HepG2 (cell line): ENCODE measurements around the gene CACNA2D3. TPM values are rescaled to one million over a fixed set of nuclear protein-coding genes. Genes with fewer than 3 reads are reported as not detected.

Experiments
- HOXA3 ChIP-seq: sonication (generic); formaldehyde crosslinking; IDR thresholded peaks from 2 replicates; pipeline ENCODE4 v1.5.0; 2020; ENCODE audit warnings: missing genetic modification reagents
- PRDM4 ChIP-seq: sonication (generic); formaldehyde crosslinking; IDR thresholded peaks from 2 replicates; pipeline ENCODE4 v1.9.0; 2021; ENCODE audit warnings: missing genetic modification reagents, borderline replicate concordance
- ZNF512 ChIP-seq: sonication (generic); formaldehyde crosslinking; IDR thresholded peaks from 2 replicates; pipeline ENCODE4 v1.4.0; 2020; ENCODE audit warnings: mild to moderate bottlenecking, missing genetic modification reagents
- ZNF558 ChIP-seq: sonication (generic); formaldehyde crosslinking; IDR thresholded peaks from 2 replicates; pipeline ENCODE4 v1.9.0; 2022; ENCODE audit warnings: mild to moderate bottlenecking, missing genetic modification reagents, borderline replicate concordance
- ZNF776 ChIP-seq: sonication (generic); formaldehyde crosslinking; IDR thresholded peaks from 2 replicates; pipeline ENCODE4 v1.4.0; 2020; ENCODE audit warnings: mild to moderate bottlenecking, missing genetic modification reagents
- ZUFSP ChIP-seq: sonication (generic); formaldehyde crosslinking; IDR thresholded peaks from 2 replicates; pipeline ENCODE4 v1.9.0; 2021; ENCODE audit warnings: missing genetic modification reagents, mild to moderate bottlenecking, borderline replicate concordance
- polyA plus RNA-seq, 8 experiments: library from polyadenylated mRNA; depleted of rRNA in 3 of 8; stranded (reverse) in 7 of 8; unstranded in 1 of 8; fragments of >200 nt; fragmentation: Illumina TruSeq in 4 of 8; extraction: Trizol in 4 of 8; gene quantifications; 2 replicates each; pipeline versions ENCODE4 v1.2.1 to v1.2.3, GENCODE V29; 2011 to 2016; ENCODE audit warnings: low read depth in 4 of 8, missing spikeins in 1 of 8, mixed read lengths in 1 of 8; ENCODE audit not compliant: insufficient read depth in 1 of 8
- total RNA-seq, 5 experiments: library from RNA; depleted of rRNA; stranded (reverse); fragments of >200 nt; fragmentation: Illumina TruSeq; extraction: Trizol; gene quantifications; 2 replicates each; pipeline ENCODE4 v1.2.3, GENCODE V29; 2016; ENCODE audit warnings: low read depth in 1 of 5

Gene CACNA2D3
- total and polyA plus RNA-seq, 2 of the 13 experiments (the other 11 are each of a cell fraction or from before 2014, with no cell fraction given) = not detected

- no peak for TF ChIP-seq PRDM4
- no peak for TF ChIP-seq ZNF558
- no peak for TF ChIP-seq ZUFSP
- TF ChIP-seq ZNF776 (CRISPR knock-in tag) = no peak
- TF ChIP-seq HOXA3 (CRISPR knock-in tag) = no peak
- no peak for TF ChIP-seq ZNF512
Measured at GRCh38 chr3:54296531-54296930, 174.2 kb downstream of the CACNA2D3 start (continued).
